Mucosa of gallbladder (tissue), 1 donor: ENCODE results near the gene IQGAP2. TPM values are rescaled to one million over a fixed set of nuclear protein-coding genes. Genes with fewer than 3 reads are reported as not detected.

Experiments
- DNase-seq: peaks from one replicate; pipeline ENCODE4 v3.0.0-alpha.2; 2020; ENCODE audit warnings: low spot score
- total RNA-seq: library from RNA; stranded (reverse); gene quantifications from one replicate; pipeline ENCODE4 v1.2.1, GENCODE V29; 2021
- donor health status: DM: no; HTN: no; CAD: no.

IQGAP2 gene
- total RNA-seq, 1 donor from 2014 or later = 119 TPM

GRCh38 chr5:76612942-76613341, 209.9 kb downstream of the IQGAP2 start:
- DNase-seq = no peak

- DNase-seq = no peak
Measured at GRCh38 chr5:76615759-76616158, 212.7 kb downstream of the IQGAP2 start.

- DNase-seq = no peak
Measured at GRCh38 chr5:76616206-76616605, 213.1 kb downstream of the IQGAP2 start.

- no peak for DNase-seq
Measured at GRCh38 chr5:76617229-76617628, 214.1 kb downstream of the IQGAP2 start.

- no peak for DNase-seq
Measured at GRCh38 chr5:76617675-76618074, 214.6 kb downstream of the IQGAP2 start.

- no peak for DNase-seq
Measured at GRCh38 chr5:76620166-76620565, 217.1 kb downstream of the IQGAP2 start.

GRCh38 chr5:76622076-76622475, 219.0 kb downstream of the IQGAP2 start:
- DNase-seq = no peak

- DNase-seq = peak; percentile 22
Measured at GRCh38 chr5:76622973-76623596, 220.0 kb downstream of the IQGAP2 start, which contains the start of gene F2RL2. Gene F2RL2, minus strand, starts transcription at chr5:76623403. Its CDS starts 173 bp downstream, at chr5:76623230.

- no peak for DNase-seq
Measured at GRCh38 chr5:76625087-76625815, 222.2 kb downstream of the IQGAP2 start.

GRCh38 chr5:76626738-76627137, 223.7 kb downstream of the IQGAP2 start:
- no peak for DNase-seq

GRCh38 chr5:76634661-76635060, 231.6 kb downstream of the IQGAP2 start:
- DNase-seq = no peak

GRCh38 chr5:76637490-76637889, 234.4 kb downstream of the IQGAP2 start:
- DNase-seq = no peak

- no peak for DNase-seq
Measured at GRCh38 chr5:76638479-76638878, 235.4 kb downstream of the IQGAP2 start.

GRCh38 chr5:76641514-76642120, 238.5 kb downstream of the IQGAP2 start:
- DNase-seq = peak; percentile 68

- no peak for DNase-seq
Measured at GRCh38 chr5:76642390-76643040, 239.4 kb downstream of the IQGAP2 start.

GRCh38 chr5:76643371-76643770, 240.3 kb downstream of the IQGAP2 start:
- no peak for DNase-seq

- DNase-seq = no peak
Measured at GRCh38 chr5:76649140-76649539, 246.1 kb downstream of the IQGAP2 start.

GRCh38 chr5:76652809-76653414, 249.8 kb downstream of the IQGAP2 start:
- no peak for DNase-seq

GRCh38 chr5:76657091-76657490, 254.0 kb downstream of the IQGAP2 start:
- DNase-seq = no peak

GRCh38 chr5:76657683-76658311, 254.7 kb downstream of the IQGAP2 start:
- DNase-seq = no peak

GRCh38 chr5:76660360-76660759, 257.3 kb downstream of the IQGAP2 start:
- DNase-seq = no peak

GRCh38 chr5:76662521-76662920, 259.4 kb downstream of the IQGAP2 start:
- no peak for DNase-seq
